NCI-H1694 (cell line): ENCODE data around the gene NOL9.

ENCODE experiments used
- DNase-seq: peaks from one replicate; lab custom pipeline; 2025; lab: John Stamatoyannopoulos, UW

Gene NOL9

DNA sequence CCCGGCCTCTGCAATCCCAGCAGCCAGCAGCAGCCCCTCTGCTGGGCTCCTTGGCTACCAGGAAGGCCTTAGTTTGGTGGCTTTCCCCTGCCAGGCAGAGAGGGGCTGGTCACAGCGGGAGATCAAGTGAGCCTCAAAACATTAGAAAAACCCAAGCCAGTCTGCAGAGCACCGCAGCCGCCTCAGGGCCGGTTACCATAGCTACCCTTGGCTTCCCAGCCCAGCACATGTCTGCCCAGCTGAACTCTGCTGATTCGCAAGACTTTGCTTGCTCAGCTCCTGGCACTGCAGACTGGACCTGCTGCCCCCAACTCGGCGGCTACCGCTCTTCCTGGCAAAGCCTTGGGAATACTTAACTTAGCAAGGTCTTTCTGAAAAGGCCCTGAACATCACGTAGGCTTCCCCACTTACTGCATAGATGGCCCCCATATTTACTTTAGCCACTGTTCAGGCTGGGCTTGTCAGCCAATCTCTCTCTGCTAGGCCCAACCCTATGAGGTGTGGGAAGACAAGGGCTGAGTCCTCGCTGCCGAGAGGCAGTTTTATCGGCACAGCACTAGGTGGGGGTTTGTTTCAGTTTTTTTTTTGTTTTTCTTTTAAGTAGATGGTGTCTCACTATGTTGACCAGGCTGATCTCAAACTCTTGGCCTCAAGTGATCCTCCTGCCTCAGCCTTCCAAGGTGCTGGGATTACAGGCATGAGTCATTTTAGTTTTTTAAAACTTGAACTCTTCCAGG is 34.2 kb downstream of the NOL9 start:
- DNase-seq: no peak

DNA sequence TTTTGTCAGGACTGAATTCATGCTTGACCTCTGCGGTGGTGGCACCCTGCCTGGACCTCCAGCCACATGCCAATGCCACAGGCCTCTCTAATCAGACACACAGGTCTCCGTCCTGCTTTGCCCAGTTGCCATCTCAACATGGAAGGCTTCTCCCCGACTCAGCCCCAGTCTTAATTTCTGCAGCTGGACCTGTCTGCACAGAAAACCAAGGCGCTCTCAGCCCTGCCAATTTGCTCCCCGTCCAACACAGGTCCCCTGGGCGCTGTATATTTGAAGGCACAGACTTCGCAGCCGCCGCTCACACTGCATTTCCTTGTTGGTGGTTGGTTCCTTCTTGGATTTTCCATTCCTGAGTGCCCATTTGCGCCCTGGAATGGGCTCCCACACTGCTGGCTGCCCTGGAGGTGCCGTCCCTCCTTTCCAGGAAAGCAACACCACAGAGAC is 34.8 kb downstream of the NOL9 start:
- DNase-seq: no peak

GRCh38 chr1:6517435-6517851 is 36.9 kb downstream of the NOL9 start:
- DNase-seq: no peak

- no peak for DNase-seq
These were observed 38.5 kb downstream of the NOL9 start for GRCh38 chr1:6515771-6516170.

- DNase-seq: no peak
These were observed 41.0 kb downstream of the NOL9 start for GRCh38 chr1:6513320-6513801.

GRCh38 chr1:6512908-6513280 is 41.4 kb downstream of the NOL9 start:
- no peak for DNase-seq

DNA sequence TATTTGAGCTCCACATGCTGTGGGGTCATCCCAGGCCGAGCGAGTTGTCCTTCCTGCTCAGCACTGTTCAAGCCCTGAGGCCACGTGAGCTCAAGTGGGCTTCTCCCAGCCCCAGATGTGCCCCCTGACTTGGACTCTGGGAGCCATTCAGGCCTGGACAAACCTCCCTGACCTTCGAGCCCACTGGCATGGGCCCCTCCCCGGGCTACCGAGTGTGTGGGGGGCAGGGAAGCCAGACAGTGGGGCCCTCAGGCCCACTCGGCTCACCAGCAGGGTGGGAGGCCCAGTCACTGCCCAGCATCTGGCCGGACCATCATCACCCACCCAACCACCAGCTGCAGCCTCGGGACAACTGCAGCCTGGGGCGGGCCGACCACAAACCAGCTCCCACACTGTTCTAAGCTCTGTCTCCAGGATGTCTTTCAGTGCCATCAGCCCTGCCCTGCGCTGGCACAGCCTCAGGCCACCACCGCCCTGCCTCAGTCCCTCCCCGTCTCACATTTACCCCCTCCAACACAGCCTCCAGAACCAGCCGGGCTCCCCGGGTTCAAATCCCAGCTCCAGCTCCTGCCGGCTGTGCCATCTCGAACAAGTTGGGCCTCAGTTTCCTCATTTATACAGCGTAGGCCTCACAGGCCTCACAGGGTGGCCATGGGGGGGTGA is 41.9 kb downstream of the NOL9 start:
- no peak for DNase-seq

GRCh38 chr1:6511561-6512244 is 42.6 kb downstream of the NOL9 start:
- DNase-seq: no peak

GRCh38 chr1:6511056-6511455 is 43.3 kb downstream of the NOL9 start:
- no peak for DNase-seq

- DNase-seq: no peak
These were observed 43.8 kb downstream of the NOL9 start for GRCh38 chr1:6510493-6510892.

- no peak for DNase-seq
These were observed 44.4 kb downstream of the NOL9 start for GRCh38 chr1:6509919-6510291.

DNA sequence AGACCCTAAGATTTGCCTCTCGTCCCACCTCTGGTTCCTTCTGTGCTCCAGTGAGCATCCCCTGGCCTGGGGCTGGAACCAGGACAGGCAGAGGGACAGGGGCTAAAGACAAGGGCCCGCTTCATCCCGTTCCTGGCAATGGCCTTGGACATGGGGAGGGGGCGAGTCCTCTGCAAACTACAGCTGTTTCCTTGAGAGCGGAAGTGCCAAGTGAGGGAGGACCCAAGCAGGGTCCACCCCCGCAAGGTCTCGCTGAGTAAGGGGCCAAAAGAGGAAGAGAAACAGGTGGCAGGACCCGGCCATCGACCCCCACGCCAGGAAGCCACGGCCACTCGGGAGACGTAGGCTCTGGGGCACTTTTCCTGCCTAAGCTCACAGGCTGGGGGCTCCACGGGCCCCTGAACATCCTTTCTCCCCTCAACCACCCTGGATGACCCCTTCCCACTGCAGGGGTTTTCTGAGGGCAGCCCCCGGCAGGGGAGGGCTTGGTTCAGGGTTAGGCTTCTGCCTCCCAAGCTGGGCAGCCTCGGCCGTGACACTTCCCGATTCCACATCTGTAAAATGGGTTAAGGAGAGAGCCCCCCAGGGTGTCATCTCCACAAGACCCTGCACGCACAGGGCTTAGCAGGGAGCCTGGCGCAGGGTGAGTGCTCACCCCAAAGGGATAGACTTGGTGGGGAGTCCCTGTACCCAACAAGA is 44.9 kb downstream of the NOL9 start:
- no peak for DNase-seq

GRCh38 chr1:6508816-6509189 is 45.5 kb downstream of the NOL9 start:
- no peak for DNase-seq

DNA sequence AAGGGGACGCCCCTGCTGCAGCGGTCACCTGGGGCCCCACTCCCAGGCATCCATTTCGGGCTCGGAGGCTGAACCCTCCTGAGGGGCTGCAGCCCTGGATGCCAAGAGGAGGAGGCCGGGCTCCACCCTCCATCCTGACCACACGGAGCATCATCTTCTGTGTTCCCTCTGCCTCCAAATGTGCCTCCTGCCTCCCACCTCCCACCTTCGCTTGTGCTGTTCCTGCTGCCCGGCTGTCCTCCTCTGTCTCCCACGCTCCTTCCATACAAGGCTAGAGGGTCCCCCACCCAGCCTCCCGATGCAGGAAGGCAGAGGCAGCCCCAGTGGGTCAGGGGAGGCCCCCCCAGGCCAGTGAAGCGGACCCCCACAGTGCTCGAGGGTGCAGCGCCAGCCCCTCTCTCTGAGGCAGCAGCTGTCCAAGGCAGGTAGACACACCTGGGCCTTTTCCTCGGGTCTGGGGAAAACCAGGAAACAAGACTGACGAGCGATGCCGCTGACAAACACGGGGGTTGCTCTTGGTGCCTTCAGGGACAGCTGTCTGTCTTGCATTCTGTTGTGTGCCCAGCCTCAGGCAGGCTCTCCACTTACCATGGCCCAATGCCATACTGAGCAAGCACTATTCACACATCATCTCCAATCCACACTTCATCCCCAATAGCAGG is 46.0 kb downstream of the NOL9 start:
- no peak for DNase-seq

DNA sequence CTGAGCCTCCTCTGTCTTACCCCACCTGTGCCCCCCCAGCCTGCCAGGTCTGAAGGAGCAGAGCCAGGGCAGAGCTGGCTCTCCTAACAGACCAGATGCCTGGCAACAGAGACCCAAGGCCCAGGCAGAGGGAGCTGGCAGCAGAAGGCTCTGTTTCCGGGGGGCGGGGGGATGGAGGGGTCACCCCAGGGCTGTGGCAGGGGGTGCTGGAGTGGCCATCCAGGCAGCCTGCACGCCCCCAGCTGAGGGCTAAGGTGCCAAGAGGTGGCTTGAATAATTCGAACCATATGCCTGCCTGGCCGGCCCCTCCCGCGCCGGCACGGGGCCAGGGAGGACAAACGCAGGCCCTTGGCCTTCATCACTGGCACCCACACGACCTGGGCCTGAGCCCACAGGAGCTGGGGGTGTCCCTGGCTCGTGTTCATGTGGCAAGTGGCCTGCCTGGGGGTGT is 46.8 kb downstream of the NOL9 start:
- no peak for DNase-seq

DNA sequence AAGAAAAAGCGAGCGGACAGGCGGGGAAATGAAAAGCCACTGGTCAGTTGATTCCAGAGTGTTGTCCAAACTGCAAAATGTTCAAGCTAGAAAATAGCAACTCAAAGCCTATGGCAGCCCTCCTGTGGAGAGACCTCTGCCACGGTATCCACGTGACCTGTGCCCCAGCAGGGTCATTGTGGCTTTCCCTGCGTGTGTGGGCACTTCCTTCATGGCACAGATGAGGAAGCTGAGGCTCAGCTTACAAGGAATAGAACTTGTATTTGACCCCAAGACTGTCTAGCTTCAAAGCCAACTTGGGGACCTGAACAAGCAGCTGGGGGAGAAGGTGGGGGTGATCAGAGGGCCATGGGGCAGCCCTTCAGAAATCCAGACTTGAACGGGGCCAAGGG is 47.3 kb downstream of the NOL9 start:
- DNase-seq: no peak

- DNase-seq: no peak
These were observed 47.9 kb downstream of the NOL9 start for GRCh38 chr1:6506210-6507036.

DNA sequence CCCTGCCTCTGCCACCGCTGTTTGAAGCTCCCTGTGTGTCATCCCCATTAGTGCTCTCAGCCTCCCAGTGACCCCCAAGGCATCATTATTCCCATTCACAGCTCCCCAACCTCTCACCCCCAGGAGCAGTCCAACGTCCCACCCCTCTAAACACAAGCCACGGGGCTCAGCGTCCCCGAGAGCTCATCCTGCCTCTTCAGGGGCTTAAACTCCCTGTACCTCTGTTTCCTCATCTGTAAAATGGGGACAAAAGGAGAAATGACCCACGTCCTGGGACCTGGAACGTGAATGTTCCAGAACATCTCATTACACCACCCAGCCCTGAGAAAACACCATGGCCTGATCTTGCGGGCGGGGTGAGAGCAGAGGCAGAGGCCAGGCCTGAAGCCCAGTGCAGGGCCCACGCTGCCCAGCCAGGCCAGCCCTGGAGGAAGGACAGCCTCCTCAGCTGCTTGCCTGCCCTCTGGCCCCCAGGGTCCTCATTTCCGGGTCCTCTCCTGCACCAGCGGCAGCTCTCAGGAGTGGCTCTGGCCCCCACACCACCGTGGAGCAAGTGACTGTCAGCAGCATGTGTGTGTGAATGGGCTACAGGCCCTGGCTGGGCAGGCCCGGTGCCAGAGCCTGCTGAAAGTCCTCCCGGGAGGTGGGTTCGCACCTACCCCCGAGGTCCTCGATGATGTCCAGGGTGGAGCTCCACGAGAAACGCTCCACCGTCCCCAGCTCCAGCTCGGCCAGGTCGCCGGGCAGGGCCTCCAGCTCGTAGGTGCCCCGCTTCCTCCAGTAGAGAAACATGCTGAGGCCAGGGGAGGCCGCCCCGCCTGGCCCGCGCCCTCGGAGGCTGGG is 48.7 kb downstream of the NOL9 start:
- no peak for DNase-seq

GRCh38 chr1:6504887-6505286 is 49.4 kb downstream of the NOL9 start:
- DNase-seq: no peak
